Measurements from ENCODE around the gene INPP1. TPM values are rescaled to one million over a fixed set of nuclear protein-coding genes. Genes with fewer than 3 reads are reported as not detected.

INPP1 gene
- total and polyA plus RNA-seq, 2 of the 8 experiments (the other 6 are each of a cell fraction or from before 2014, with no cell fraction given) = 0.88 to 3.0 TPM

DNA sequence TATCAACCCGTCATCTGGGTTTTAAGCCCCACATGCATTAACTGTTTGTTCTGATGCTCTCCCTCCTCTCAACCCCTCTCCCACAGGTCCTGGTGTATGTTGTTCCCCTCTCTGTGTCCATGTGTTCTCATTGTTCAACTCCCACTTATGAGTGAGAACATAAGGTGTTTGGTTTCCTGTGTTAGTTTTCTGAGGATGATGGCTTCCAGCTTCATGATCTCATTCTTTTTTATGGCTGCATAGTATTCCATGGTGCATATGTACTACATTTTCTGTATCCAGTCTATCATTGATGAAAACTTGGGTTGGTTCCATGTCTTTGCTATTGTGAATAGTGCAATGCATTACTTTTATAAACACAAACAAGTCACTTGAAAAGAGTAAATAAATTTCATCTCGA lies 7.0 kb upstream of the INPP1 start:
- Histone ChIP-seq H4K5ac (ENCODE audit: insufficient read length, low read depth, low read length) (no peak overlapping the region), H4K20me1 (replicated peaks in 1 of 2; ENCODE audit: control insufficient read depth in 1 of 2, insufficient read depth in 2 of 2, low read length in 2 of 2) (no peaks in the 10 kb centered on the region), H3K27me3 (replicated peaks in 1 of 4; ENCODE audit: control insufficient read depth in 3 of 4, extremely low read depth in 1 of 4, insufficient read depth in 3 of 4, low read length in 3 of 4) (no peaks in the 10 kb centered on the region), H3K23ac (ENCODE audit: insufficient read length) (no peak overlapping the region), H2AK5ac (ENCODE audit: low read depth, low read length) (no peak overlapping the region), H3K4me3 (ENCODE audit: extremely low read depth in 1 of 4, insufficient read depth in 2 of 4, low read depth in 3 of 4, low read length in 4 of 4) (no peak overlapping the region), H3K4me1 (replicated peaks in 1 of 4; ENCODE audit: control insufficient read depth in 3 of 4, insufficient read depth in 4 of 4, low read length in 3 of 4) (no peaks in the 10 kb centered on the region), H2BK5ac (ENCODE audit: low read depth, low read length) (no peak overlapping the region), H2BK12ac (ENCODE audit: low read depth, low read length) (no peak overlapping the region), H3K56ac (replicated peaks; ENCODE audit: insufficient read length, low read depth, low read length) (no peak overlapping the region), H3K23me2 (ENCODE audit: low read depth, low read length) (no peaks in the 10 kb centered on the region), H3K4ac (replicated peaks; ENCODE audit: insufficient read length, low read depth, low read length) (no peak overlapping the region), H3K14ac (ENCODE audit: insufficient read length) (no peak overlapping the region), H2BK120ac (replicated peaks; ENCODE audit: low read depth, low read length) (no peak overlapping the region), H4K91ac (replicated peaks; ENCODE audit: insufficient read length, low read length) (no peak overlapping the region), H3K9me3 (ENCODE audit: insufficient read depth in 2 of 2, low read depth in 1 of 2, low read length in 1 of 2) (no peaks in the 10 kb centered on the region), H3K27ac (ENCODE audit: low read depth, low read length) (no peak overlapping the region), H3K9ac (replicated peaks in 1 of 4; ENCODE audit: extremely low read depth in 1 of 4, low read depth in 3 of 4, low read length in 3 of 4) (no peak overlapping the region), H3K79me1 (ENCODE audit: low read depth, low read length) (no peaks in the 10 kb centered on the region), H3K4me2 (ENCODE audit: insufficient read depth in 1 of 2, low read depth in 2 of 2, low read length in 2 of 2) (no peak overlapping the region), H3K79me2 (ENCODE audit: control insufficient read depth in 1 of 2, insufficient read depth in 2 of 2, low read length in 2 of 2) (no peaks in the 10 kb centered on the region), H2AFZ (ENCODE audit: low read length) (no peak overlapping the region), H3K18ac (ENCODE audit: extremely low read depth, low read length) (no peak overlapping the region), H4K8ac (ENCODE audit: extremely low read depth, insufficient read depth, low read length) (no peak overlapping the region), H3K36me3 (ENCODE audit: control insufficient read depth in 2 of 4, insufficient read depth in 4 of 4, low read length in 3 of 4) (no peaks in the 10 kb centered on the region), H2BK15ac (ENCODE audit: low read length) (no peak overlapping the region), H2BK20ac (ENCODE audit: low read length) (no peak overlapping the region)
- no peak for TF ChIP-seq KDM4A (IDR thresholded peaks at IDR 0.05; ENCODE audit: low read depth, low read length, severe bottlenecking)
- DNase-seq (ENCODE audit: low read depth in 1 of 2, low spot score in 2 of 2) (no peak), FAIRE-seq (no peak)
- CTCF ChIA-PET (ENCODE audit: partially characterized antibody) = no interaction called here
- POLR2A ChIA-PET (ENCODE audit: partially characterized antibody) = no interaction called here
- 98% methylated on average over 2 of the region's 2 CpGs; no CpG with 5 or more reads in 1 of the 2 experiments for WGBS, 2 experiments (ENCODE audit: extremely low coverage in 1 of 2, insufficient coverage in 1 of 2, insufficient read length in 1 of 2, insufficient replicate concordance in 2 of 2, low coverage in 1 of 2, low lambda C conversion rate in 2 of 2, missing lambda C conversion rate in 1 of 2)

Measured in H1 (cell line).